Kidney (tissue), 14 donors: Measurements from ENCODE around the gene NEXN. TPM values are rescaled to one million over a fixed set of nuclear protein-coding genes. Genes with fewer than 3 reads are reported as not detected.
A peak's percentile ranks its signal among the peaks of the same experiment; 100 is the strongest.

Source experiments
- DNase-seq, 5 donors: peaks; one replicate each; pipeline ENCODE4 v3.0.0-alpha.2; 2013 to 2020
- FAIRE-seq: peaks from 2 replicates; lab custom pipeline; 2012; peaks lifted over from hg19 to GRCh38; lab: Jason Lieb, UNC
- H3K27ac ChIP-seq, 2 donors: one replicate each; pipeline ENCODE4 v1.7.0; 2013; ENCODE audit warnings: low read depth in 2 of 2, low read length in 2 of 2, inconsistent platforms in 1 of 2
- H3K27me3 ChIP-seq: one replicate; pipeline ENCODE4 v1.7.1; 2013; ENCODE audit warnings: low read length, inconsistent platforms; ENCODE audit not compliant: control insufficient read depth, insufficient read depth
- H3K36me3 ChIP-seq, 3 donors: one replicate each; pipeline versions ENCODE4 v1.7.0 to v1.7.1; 2013; ENCODE audit warnings: low read length in 3 of 3, control low read depth in 1 of 3, inconsistent platforms in 1 of 3; ENCODE audit not compliant: insufficient read depth in 3 of 3, control insufficient read depth in 2 of 3
- H3K4me1 ChIP-seq, 3 donors: one replicate each; pipeline versions ENCODE4 v1.7.0 to v1.7.1; 2013; ENCODE audit warnings: low read length in 3 of 3, inconsistent platforms in 1 of 3, low read depth in 1 of 3; ENCODE audit not compliant: control insufficient read depth in 2 of 3, insufficient read depth in 2 of 3
- H3K4me3 ChIP-seq, 3 donors: one replicate each; pipeline versions ENCODE4 v1.7.0 to v1.8.1; 2013; ENCODE audit warnings: low read length in 3 of 3, control low read depth in 1 of 3, inconsistent platforms in 1 of 3
- H3K9ac ChIP-seq, 3 donors: one replicate each; pipeline versions ENCODE4 v1.7.0 to v1.7.1; 2013; ENCODE audit warnings: low read length in 3 of 3, control low read depth in 1 of 3, inconsistent platforms in 1 of 3
- H3K9me3 ChIP-seq, 3 donors: one replicate each; pipeline versions ENCODE4 v1.7.0 to v1.7.1; 2013; ENCODE audit warnings: low read length in 3 of 3, control low read depth in 1 of 3, inconsistent platforms in 1 of 3; ENCODE audit not compliant: control insufficient read depth in 2 of 3, insufficient read depth in 1 of 3
- CTCF ChIP-seq: IDR thresholded peaks from 3 replicates; pipeline ENCODE4 v1.5.1; 2012; ENCODE audit warnings: mild to moderate bottlenecking, moderate library complexity, borderline replicate concordance; ENCODE audit not compliant: insufficient read depth; ENCODE audit errors: extremely low read depth
- intact Hi-C: fragments of 100-400 bp; cut with DNase I; formaldehyde crosslinking; loops from one replicate; pipeline ENCODE4 v1.11.1; 2022
- polyA plus RNA-seq: library from polyadenylated mRNA; stranded (reverse); fragments of 350-450 nt; fragmentation: Illumina TruSeq; extraction: RNeasy Lipid Tissue Mini Kit (QIAGEN cat#74804); gene quantifications from one replicate; pipeline ENCODE4 v1.2.3, GENCODE V29; 2014; ENCODE audit warnings: low read depth, low replicate concordance; ENCODE audit not compliant: insufficient read depth
- total RNA-seq: library from RNA; stranded (reverse); fragmentation: NEBNext Ultra II Directional; extraction: Animal tissue kit (Norgen Biotek cat#: 25700); gene quantifications from one replicate; pipeline ENCODE4 v1.2.1, GENCODE V29; 2021
- donor health status: control.
- donor health status: control.
- donor health status: control.
- donor health status: control.
- donor health status: control.
- donor health status: DM: yes; HTN: yes; CAD: no.
- donor health status: Normal renal cell carcinoma (clear cell type).

Gene NEXN
- total and polyA plus RNA-seq, 2 donors from 2014 or later = 6.5 to 7.1 TPM

- no peak overlapping the region for H3K4me3 ChIP-seq
- peaks cover 0 to 2% (median 0%) of the 10 kb centered on the region in 3 donors for H3K4me1 ChIP-seq
- FAIRE-seq (peak; percentile 8), DNase-seq (peak in 1 of 5 donors; percentile 19)
- peaks cover 30 to 78% (median 32%) of the 10 kb centered on the region in 3 donors for H3K36me3 ChIP-seq
- H3K9ac ChIP-seq = no peak overlapping the region
- intact Hi-C loops = no loop called here
- no peaks in the 10 kb centered on the region for H3K9me3 ChIP-seq
- no peaks in the 10 kb centered on the region for H3K27me3 ChIP-seq
- TF ChIP-seq CTCF = no peak
- H3K27ac ChIP-seq = peak overlapping the region in 1 of 2 donors; percentile 15
Measured at GRCh38 chr1:77961392-77961791, 73.0 kb downstream of the NEXN start.

GRCh38 chr1:77966291-77966690 lies 77.9 kb downstream of the NEXN start:
- H3K36me3 ChIP-seq = peaks cover 28 to 70% (median 36%) of the 10 kb centered on the region in 3 donors

DNA sequence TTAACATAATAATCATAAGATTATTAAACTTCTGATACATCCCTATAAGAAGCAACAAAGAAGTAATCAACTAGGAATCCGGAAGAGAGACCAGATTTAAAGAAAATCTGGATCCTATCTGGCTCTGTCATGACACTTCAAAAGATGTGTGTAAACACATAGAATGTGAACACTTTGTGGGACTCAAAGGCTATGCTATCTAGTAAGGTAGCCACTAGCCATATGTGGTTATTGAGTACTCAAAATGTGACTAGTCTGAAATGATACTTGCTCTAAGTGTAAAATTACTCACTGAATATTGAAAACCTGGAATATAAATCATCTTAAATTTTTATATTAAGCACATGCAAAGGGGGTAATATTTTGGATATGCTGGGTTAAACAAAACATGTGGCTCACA lies 81.8 kb downstream of the NEXN start:
- no peaks in the 10 kb centered on the region for H3K27me3 ChIP-seq
- no peak overlapping the region for H3K27ac ChIP-seq
- peaks cover 13 to 33% (median 19%) of the 10 kb centered on the region in 3 donors for H3K36me3 ChIP-seq
- FAIRE-seq (no peak), DNase-seq (no peak)
- H3K9me3 ChIP-seq = no peaks in the 10 kb centered on the region
- no peak overlapping the region for H3K4me3 ChIP-seq
- no peak for TF ChIP-seq CTCF
- intact Hi-C loops = no loop called here
- H3K4me1 ChIP-seq = peaks cover 0 to 11% (median 0%) of the 10 kb centered on the region in 3 donors
- H3K9ac ChIP-seq = no peak overlapping the region

More at GRCh38 chr1:77966291-77966690, 77.9 kb downstream of the NEXN start:
- H3K4me1 ChIP-seq = peaks cover 0 to 4% (median 0%) of the 10 kb centered on the region in 3 donors
- TF ChIP-seq CTCF = no peak
- no peak overlapping the region for H3K4me3 ChIP-seq
- no peak overlapping the region for H3K9ac ChIP-seq
- FAIRE-seq (no peak), DNase-seq (no peak)
- H3K9me3 ChIP-seq = no peaks in the 10 kb centered on the region
- no peak overlapping the region for H3K27ac ChIP-seq
- intact Hi-C loops = no loop called here
- H3K27me3 ChIP-seq = no peaks in the 10 kb centered on the region

- no peak for FAIRE-seq
- intact Hi-C loops = no loop called here
- no peak overlapping the region for H3K9ac ChIP-seq
- no peaks in the 10 kb centered on the region for H3K9me3 ChIP-seq
- no peak for DNase-seq
- H3K27ac ChIP-seq = no peak overlapping the region
- no peaks in the 10 kb centered on the region for H3K27me3 ChIP-seq
- peaks cover 0 to 19% (median 0%) of the 10 kb centered on the region in 3 donors for H3K4me1 ChIP-seq
- peaks cover 5 to 17% (median 9%) of the 10 kb centered on the region in 3 donors for H3K36me3 ChIP-seq
- no peak overlapping the region for H3K4me3 ChIP-seq
- TF ChIP-seq CTCF = no peak
Measured at GRCh38 chr1:77972080-77972479, 83.7 kb downstream of the NEXN start.
